HG03457 (cell line): ENCODE data around the gene C5AR1.
"Not testable (repeated sequence)": the region's sequence is repeated elsewhere in the genome, so short reads cannot be mapped to it uniquely, and the experiment has no call there.

Experiments used
- ATAC-seq: cut with Tn5 transposase; IDR thresholded peaks from one replicate; pipeline ENCODE4 v1.9.1; 2021; ENCODE audit warnings: moderate number of reproducible peaks; ENCODE audit not compliant: unreplicated experiment

C5AR1 gene

DNA sequence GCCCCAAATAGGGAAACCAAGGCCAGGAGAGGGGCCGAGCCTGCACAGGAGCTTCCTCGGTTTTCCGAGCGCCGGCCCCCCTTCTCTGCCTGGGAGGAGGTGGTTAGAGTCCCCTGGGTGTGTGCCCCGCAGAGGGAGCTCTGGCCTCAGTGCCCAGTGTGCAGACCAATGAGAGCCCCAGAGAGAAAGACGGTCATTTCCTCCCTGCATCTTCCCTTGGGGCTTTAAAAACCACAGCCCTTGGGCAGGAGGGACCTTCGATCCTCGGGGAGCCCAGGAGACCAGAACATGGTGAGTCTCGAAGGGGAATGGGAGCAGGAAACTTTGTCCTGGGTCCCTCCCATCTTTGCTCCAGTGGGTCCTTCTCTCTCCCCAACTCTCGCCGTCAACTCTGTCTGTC, at the start of gene C5AR1:
Gene C5AR1, plus strand, starts transcription at position 254 of the 400 bp plus-strand sequence. Its CDS starts 35 bp downstream, at position 289.
- no peak for ATAC-seq

DNA sequence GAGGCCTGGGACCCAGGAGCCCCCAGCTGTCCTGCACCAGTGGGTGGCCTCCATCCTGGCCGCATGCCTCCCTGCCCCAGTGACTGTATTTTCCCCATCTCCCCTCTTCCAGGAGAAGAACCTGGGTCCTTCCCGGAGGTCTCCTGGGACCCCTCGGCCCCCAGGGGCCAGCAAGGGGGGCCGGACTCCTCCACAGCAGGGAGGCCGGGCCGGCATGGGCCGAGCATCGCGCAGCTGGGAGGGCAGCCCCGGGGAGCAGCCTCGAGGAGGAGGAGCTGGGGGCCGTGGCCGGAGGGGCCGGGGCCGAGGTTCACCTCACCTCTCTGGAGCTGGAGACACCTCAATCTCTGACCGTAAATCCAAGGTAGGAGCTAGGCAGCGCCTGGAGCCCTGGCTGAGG, 49.2 kb upstream of the C5AR1 start:
- ATAC-seq: no peak

GRCh38 chr19:47261946-47262793, 47.5 kb upstream of the C5AR1 start:
- not testable (repeated sequence) for ATAC-seq

- no peak for ATAC-seq
Observed at GRCh38 chr19:47264629-47265028, 45.0 kb upstream of the C5AR1 start.

DNA sequence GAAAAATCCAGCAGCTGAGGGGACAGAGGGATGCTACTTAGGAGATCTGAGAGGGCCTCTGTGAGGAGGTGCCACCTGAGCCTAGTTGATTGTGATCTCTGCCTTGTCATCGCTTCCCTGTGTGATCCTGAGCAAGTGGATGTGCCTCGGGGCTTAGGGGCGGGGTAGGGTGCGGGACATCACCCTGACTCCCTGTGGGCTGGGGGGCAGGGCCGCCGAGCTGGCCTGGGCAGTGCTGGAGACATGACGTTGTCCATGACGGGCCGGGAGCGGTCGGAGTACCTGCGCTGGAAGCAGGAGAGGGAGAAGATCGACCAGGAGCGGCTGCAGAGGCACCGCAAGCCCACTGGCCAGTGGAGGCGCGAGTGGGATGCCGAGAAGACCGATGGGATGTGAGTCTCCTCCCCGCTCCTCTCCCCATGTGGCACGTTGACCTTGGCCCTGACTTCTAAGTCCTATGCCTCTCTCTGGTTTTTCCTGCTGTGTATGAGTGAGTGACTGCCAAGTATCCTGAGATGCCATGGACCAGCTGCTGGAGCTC, 43.2 kb upstream of the C5AR1 start:
- no peak for ATAC-seq

- no peak for ATAC-seq
Observed at GRCh38 chr19:47267350-47267759, 42.3 kb upstream of the C5AR1 start.

DNA sequence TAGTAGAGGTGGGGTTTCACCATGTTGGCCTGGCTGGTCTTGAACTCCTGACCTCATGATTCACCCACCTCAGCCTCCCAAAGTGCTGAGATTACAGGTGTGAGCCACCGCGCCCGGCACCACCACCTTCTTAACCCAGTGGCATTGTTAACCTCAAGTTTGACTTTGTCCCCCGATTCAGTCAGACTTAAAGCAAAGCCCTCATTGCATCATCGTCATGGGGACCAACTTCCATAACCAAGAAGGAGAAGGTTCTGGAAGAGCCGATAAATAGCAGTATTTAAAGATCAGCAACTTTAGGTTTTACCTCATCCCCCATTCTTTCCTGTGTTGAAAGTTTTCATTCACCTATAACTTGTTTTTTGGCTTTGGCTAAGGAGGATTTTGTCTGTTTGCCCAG, 41.6 kb upstream of the C5AR1 start:
- no peak for ATAC-seq

DNA sequence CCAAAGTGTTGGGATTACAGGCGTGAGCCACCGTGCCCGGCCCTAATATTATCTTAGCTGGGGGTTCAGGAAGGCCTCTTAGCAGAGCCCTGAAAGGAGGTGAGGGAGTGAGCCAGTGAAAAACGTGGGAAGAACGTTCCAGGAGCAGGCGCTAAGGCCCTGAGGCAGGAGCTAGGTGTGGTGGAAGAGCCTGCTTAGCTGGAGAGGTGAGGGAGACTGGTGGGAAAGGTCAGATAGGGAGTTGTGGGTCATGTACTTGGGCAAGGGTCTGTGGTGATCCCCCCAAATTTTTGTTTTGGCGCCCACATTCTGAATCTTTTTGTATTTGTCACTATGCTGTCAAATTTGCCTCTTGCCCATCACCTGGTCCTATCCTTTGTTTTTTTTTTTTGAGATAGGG, 40.1 kb upstream of the C5AR1 start:
- no peak for ATAC-seq

DNA sequence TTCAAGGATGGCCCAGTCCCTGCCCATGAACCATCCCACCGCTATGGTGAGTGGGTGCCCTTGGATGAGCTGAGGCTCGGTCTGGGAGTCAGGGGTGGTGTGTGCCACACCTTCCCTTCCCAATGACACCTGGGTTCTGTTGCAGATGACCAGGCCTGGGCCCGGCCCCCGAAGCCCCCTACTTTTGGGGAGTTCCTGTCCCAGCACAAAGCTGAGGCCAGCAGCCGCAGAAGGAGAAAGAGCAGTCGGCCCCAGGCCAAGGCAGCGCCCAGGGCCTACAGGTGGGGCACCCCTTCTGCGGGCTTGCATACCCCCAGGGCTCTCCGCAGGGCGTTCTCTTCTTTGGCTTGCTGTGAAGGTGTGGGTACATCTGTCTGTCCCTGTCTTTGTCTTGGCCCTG, 39.3 kb upstream of the C5AR1 start:
- no peak for ATAC-seq

- no peak for ATAC-seq
Observed at GRCh38 chr19:47271949-47272348, 37.7 kb upstream of the C5AR1 start.

- no peak for ATAC-seq
Observed at GRCh38 chr19:47272448-47273312, 37.0 kb upstream of the C5AR1 start.

- peak; percentile 37 for ATAC-seq
Observed at GRCh38 chr19:47273313-47274070, 36.2 kb upstream of the C5AR1 start.

DNA sequence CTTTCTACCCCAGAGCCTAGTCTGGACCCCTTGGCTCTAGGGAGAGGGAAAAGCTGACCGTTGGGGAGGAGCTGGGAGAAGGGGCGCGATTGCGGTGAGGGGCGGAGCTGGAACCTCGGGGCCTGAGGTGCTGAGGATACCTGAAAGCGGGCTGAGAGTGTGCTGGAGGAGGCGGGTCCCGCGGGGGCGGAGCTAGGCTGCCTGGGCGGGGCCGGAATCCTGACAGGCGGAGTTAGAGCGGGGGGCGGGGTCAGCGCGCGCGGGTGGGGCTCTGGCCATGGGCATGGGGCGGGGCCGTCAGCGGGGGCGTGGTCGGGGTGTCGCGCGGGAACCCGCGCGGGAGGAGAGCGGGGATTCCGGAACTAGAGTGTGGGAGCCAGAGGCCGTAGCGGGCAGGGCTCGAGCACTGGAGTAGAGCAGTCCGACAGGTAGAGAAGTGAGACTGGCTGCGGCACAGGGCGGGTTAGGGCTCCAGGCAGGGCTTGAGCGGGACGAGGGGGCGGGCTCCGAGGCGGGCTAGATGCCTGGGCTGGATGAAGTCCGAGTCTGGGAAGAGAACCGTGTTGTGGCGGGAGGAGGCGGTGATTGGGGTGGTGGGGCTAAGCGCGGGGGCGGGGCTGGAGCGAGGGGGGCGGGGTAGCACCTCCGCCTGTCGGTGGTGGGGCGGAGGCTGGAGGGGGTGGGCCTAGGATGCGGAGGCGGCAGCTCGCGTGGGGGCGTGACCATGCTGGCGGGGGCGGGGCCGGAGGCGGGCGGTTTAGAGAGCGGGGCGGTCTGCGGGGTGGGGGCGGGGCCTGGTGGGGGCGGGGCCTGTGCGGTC, 35.4 kb upstream of the C5AR1 start, which contains the start of gene INAFM1:
Gene INAFM1, plus strand, starts transcription at position 815 of the 820 bp plus-strand sequence. CDS start 35 bp downstream, outside the sequence.
- ATAC-seq: no peak

- no peak for ATAC-seq
Observed at GRCh38 chr19:47274891-47275761, 34.5 kb upstream of the C5AR1 start.

DNA sequence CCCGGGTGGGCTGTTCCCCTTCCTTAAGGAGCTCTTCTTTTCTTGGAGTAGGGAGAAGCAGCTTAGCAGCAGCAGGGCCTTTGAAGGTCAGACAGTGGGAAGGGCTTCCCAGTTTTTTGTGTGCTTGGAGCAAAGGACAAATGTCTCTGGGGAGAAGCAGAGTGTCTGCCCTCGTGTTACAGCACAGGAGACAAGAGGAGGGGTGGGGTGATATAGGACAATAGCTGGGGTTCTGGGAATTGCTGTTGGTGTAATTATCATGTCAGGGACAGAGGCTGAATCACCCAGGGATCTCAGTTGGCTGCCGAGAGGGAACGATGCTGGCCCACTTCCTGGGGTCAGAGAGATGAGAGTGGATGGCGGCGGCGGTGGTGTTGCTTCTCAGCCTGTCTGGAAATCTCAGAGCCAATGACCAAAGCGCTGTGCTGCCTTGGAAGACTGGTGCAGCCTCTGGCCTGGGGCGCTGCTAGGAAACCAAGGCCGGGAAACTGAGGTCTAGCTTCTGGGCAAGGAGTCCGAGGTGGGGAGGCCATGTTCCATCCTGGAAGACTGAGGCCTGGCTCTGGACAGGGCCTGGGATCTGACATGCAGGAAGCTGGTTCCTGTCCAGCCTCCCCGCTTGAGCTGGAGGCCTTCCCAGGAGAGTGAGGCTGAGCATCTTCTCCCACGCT, 33.7 kb upstream of the C5AR1 start:
- ATAC-seq: no peak

GRCh38 chr19:47276513-47276912, 33.1 kb upstream of the C5AR1 start:
- not testable (repeated sequence) for ATAC-seq

DNA sequence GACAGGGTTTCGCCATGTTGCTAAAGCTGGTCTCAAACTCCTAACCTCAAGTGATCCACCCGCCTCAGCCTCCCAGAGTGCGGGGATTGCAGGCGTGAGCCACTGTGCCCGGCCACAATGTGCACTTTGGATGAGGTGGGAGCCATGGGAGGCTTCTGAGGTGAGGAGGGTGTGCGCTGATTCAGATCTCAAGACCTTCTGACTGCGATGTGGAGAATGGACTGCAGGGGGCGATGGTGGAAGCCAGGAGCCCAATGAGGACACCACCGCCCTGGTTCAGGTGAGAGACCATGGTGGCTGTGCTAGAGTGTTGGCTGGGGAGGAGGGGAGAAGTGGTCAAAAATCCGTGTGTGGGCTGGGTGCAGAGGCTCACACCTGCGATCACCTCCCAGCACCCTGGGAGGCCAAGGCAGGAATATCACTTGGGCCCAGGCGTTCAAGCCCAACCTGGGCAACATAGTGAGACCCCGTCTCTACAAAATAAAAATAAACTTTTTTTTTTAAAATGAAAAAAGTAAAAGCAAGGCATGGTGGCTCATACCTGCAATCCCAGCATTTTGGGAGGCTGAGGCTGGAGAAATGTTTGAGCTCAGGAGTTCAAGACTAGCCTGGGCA, 29.4 kb upstream of the C5AR1 start:
- no peak for ATAC-seq
